C4-2B (cell line): ENCODE data around the gene CTDSP1.

ENCODE experiments used
- ZFX ChIP-seq: fragments of 450-650 bp; IDR thresholded peaks from 2 replicates; pipeline ENCODE4 v1.6.1; 2017
- TF ChIP-seq, protein P1 (sequence below): fragments of 450-650 bp; conservative IDR thresholded peaks from 2 replicates; pipeline ENCODE4 v1.5.1; 2017; ENCODE audit warnings: mild to moderate bottlenecking

GRCh38 chr2:218418717-218419458 lies 19.2 kb downstream of the CTDSP1 start, which contains the start of gene VIL1:
- TF ChIP-seq, protein P1, sequence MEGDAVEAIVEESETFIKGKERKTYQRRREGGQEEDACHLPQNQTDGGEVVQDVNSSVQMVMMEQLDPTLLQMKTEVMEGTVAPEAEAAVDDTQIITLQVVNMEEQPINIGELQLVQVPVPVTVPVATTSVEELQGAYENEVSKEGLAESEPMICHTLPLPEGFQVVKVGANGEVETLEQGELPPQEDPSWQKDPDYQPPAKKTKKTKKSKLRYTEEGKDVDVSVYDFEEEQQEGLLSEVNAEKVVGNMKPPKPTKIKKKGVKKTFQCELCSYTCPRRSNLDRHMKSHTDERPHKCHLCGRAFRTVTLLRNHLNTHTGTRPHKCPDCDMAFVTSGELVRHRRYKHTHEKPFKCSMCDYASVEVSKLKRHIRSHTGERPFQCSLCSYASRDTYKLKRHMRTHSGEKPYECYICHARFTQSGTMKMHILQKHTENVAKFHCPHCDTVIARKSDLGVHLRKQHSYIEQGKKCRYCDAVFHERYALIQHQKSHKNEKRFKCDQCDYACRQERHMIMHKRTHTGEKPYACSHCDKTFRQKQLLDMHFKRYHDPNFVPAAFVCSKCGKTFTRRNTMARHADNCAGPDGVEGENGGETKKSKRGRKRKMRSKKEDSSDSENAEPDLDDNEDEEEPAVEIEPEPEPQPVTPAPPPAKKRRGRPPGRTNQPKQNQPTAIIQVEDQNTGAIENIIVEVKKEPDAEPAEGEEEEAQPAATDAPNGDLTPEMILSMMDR = no peak
- TF ChIP-seq ZFX = no peak
